ENCODE data around the gene EXOC4. TPM values are rescaled to one million over a fixed set of nuclear protein-coding genes. Genes with fewer than 3 reads are reported as not detected.

EXOC4 gene
- total RNA-seq, 4 donors from 2014 or later: 36.9 to 78.0 (median 52.2) TPM

DNA sequence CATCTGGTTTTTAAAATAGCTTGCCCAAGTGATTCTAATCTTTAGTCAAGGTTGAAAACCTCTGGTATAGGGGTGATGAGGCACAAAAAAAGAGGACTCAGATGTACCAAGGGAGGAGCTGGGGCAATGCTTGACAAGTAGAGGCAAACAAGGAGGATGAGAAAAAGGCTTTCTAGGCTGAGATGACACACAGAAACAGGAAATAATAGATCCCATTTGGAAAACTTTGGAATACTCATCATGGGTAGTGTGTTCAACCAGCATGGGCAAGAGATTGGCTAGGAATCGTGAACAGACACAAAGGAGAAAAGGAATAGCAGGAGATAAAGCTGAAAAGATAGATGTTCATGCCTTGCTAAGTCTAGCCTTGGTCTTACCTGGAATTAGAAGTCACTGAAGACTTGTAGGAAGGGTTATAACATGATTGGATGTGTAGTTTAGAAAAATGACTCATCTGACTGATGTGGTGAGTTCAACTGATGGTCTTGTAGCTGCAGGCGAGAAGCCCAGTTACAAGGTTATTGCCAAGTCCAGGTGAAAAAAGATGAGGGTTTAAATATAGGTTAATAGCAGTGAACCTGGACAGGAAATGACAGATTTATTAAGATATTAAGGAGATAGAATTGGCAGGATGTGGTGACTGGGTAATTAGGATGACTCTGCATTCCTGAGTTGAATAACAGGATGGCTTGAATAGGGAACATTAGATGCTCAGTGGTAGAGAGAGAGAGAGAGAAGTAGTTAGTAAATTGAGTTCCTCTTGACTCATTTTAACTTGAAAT, 660.2 kb downstream of the EXOC4 start:
- no peak for ATAC-seq
- in situ Hi-C loops (cut with MboI; ENCODE audit: low sequenced_read_pairs in 4 of 4): no loop called here
- no peak for TF ChIP-seq POLR2A (IDR thresholded peaks at IDR 0.05)
- TF ChIP-seq, protein P1, sequence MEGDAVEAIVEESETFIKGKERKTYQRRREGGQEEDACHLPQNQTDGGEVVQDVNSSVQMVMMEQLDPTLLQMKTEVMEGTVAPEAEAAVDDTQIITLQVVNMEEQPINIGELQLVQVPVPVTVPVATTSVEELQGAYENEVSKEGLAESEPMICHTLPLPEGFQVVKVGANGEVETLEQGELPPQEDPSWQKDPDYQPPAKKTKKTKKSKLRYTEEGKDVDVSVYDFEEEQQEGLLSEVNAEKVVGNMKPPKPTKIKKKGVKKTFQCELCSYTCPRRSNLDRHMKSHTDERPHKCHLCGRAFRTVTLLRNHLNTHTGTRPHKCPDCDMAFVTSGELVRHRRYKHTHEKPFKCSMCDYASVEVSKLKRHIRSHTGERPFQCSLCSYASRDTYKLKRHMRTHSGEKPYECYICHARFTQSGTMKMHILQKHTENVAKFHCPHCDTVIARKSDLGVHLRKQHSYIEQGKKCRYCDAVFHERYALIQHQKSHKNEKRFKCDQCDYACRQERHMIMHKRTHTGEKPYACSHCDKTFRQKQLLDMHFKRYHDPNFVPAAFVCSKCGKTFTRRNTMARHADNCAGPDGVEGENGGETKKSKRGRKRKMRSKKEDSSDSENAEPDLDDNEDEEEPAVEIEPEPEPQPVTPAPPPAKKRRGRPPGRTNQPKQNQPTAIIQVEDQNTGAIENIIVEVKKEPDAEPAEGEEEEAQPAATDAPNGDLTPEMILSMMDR (IDR thresholded peaks at IDR 0.05 in 4 of 5, conservative IDR thresholded peaks at IDR 0.05 in 1 of 5): no peak
- DNase-seq: no peak
- intact Hi-C loops (cut with DNase I; ENCODE audit: low total_unique reads): no loop called here
- no peak overlapping the region for H3K27ac ChIP-seq
- no peak overlapping the region for H3K4me3 ChIP-seq
- no peaks in the 10 kb centered on the region for H3K4me1 ChIP-seq
- no peaks in the 10 kb centered on the region for H3K27me3 ChIP-seq
- H3K36me3 ChIP-seq: peaks cover 0 to under 1% of the 10 kb centered on the region in 2 donors
- no peaks in the 10 kb centered on the region for H3K9me3 ChIP-seq

DNA sequence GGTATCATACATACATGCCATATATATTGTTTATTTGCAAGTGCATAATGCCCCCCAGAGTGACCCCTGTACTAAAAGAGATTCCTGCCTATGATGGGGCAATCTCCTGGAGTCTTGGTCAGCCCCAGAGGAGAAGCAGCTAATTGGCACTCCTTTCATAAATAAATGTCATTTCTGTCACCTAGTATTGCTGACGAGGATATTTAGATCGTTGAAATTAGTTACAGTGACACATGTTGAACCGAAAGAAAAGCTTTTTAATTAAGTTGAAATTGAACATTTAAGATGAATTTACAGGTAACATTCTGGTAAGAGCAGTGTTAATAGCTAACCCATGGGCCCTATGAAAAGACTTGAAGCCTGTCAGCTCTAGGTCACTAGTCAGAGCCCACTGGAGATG, 663.7 kb downstream of the EXOC4 start:
- H3K9me3 ChIP-seq: peaks cover 0 to 3% (median 0%) of the 10 kb centered on the region in 3 donors
- ATAC-seq (no peak), DNase-seq (no peak)
- no peak overlapping the region for H3K4me3 ChIP-seq
- in situ Hi-C loops (cut with MboI; ENCODE audit: low sequenced_read_pairs in 4 of 4) (no loop called here), intact Hi-C loops (cut with DNase I; ENCODE audit: low total_unique reads) (no loop called here)
- H3K27me3 ChIP-seq: no peaks in the 10 kb centered on the region
- H3K4me1 ChIP-seq: no peaks in the 10 kb centered on the region
- no peak overlapping the region for H3K27ac ChIP-seq
- H3K36me3 ChIP-seq: peaks cover 0 to 21% of the 10 kb centered on the region in 2 donors
- TF ChIP-seq POLR2A (IDR thresholded peaks at IDR 0.05): no peak
- TF ChIP-seq, protein P1 (IDR thresholded peaks at IDR 0.05 in 4 of 5, conservative IDR thresholded peaks at IDR 0.05 in 1 of 5): no peak

DNA sequence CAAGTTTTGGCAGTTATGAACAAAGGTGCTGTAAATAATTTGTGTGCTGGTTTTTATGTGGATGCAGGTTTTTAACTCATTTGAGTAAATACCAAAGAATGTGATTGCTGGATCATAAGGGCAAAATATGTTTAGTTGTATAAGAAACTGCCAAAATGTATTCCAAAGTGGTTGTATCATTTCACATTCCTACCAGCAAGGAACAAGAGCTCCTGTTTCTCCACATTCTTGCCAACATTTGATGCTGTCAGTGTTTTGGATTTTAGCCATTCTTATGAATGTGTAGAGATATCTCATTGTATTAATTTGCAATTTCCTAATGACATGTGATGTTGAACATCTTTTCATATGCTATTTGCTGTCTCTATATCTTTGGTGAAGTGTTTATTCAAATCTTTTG, 666.9 kb downstream of the EXOC4 start:
- DNase-seq: no peak
- in situ Hi-C loops (cut with MboI; ENCODE audit: low sequenced_read_pairs in 4 of 4): no loop called here

DNA sequence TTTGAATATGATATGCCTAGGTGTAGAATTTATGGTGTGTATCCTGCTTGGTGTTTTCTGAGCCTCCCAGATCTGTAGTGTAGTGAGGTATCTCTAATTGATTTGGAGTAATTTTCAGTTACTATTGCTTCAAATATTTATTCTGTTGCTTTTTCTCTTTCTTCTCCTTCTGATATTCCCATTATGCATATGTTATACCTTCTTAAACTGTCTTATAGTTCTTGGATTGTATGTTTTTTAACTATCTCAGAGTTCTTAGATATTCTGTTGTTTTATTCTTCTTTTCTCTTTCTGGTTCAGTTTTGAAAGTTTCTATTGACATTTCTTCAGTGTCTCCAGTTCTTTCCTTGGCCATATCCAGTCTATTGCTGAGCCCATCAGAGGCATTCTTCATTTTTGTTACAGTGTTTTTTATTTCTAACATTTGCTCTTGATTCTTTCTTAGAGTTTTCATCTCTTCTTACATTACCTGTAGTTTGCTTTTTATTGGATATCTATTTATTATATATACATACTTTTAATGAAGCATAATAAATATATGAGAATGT, 668.8 kb downstream of the EXOC4 start:
- Histone ChIP-seq H3K27ac (no peak overlapping the region), H3K9me3 (peaks cover 0 to 3% (median 0%) of the 10 kb centered on the region in 3 donors), H3K27me3 (no peaks in the 10 kb centered on the region), H3K4me1 (no peaks in the 10 kb centered on the region), H3K4me3 (no peak overlapping the region), H3K36me3 (peaks cover 0 to 21% of the 10 kb centered on the region in 2 donors)
- DNase-seq (no peak), ATAC-seq (no peak)
- intact Hi-C loops (cut with DNase I; ENCODE audit: low total_unique reads) (no loop called here), in situ Hi-C loops (cut with MboI; ENCODE audit: low sequenced_read_pairs in 4 of 4) (no loop called here)
- TF ChIP-seq POLR2A (IDR thresholded peaks at IDR 0.05): no peak
- TF ChIP-seq, protein P1 (IDR thresholded peaks at IDR 0.05 in 4 of 5, conservative IDR thresholded peaks at IDR 0.05 in 1 of 5): no peak

More for the DNA sequence above, 666.9 kb downstream of the EXOC4 start:
- Histone ChIP-seq H3K27ac (no peak overlapping the region), H3K4me1 (no peaks in the 10 kb centered on the region), H3K9me3 (peaks cover 0 to 3% (median 0%) of the 10 kb centered on the region in 3 donors), H3K36me3 (peaks cover 0 to 21% of the 10 kb centered on the region in 2 donors), H3K27me3 (no peaks in the 10 kb centered on the region), H3K4me3 (no peak overlapping the region)
- no peak for ATAC-seq
- TF ChIP-seq, protein P1 (IDR thresholded peaks at IDR 0.05 in 4 of 5, conservative IDR thresholded peaks at IDR 0.05 in 1 of 5): no peak
- no peak for TF ChIP-seq POLR2A (IDR thresholded peaks at IDR 0.05)
- intact Hi-C loops (cut with DNase I; ENCODE audit: low total_unique reads): no loop called here

All from gastrocnemius medialis (tissue), 4 donors.